Nephron (organoid): ENCODE measurements around the gene DENND4A.
A peak's percentile ranks its signal among the peaks of the same experiment; 100 is the strongest.

Experiments used
- H3K27ac Mint-ChIP-seq, 3 experiments: 2 replicates each; pipeline ENCODE4 v1.8.0; 2020; ENCODE audit warnings: mixed read lengths in 3 of 3, mild to moderate bottlenecking in 2 of 3, moderate library complexity in 1 of 3
- H3K27me3 Mint-ChIP-seq: 2 replicates; pipeline ENCODE4 v1.8.0; 2021; ENCODE audit warnings: low read depth, mild to moderate bottlenecking, moderate library complexity, mixed read lengths
- H3K36me3 Mint-ChIP-seq: 2 replicates; pipeline ENCODE4 v1.8.0; 2020; ENCODE audit warnings: low read depth, mixed read lengths
- H3K4me1 Mint-ChIP-seq: 2 replicates; pipeline ENCODE4 v1.8.0; 2020; ENCODE audit warnings: mixed read lengths
- H3K4me3 Mint-ChIP-seq, 3 experiments: 2 replicates each; pipeline ENCODE4 v1.8.0; 2020; ENCODE audit warnings: mild to moderate bottlenecking in 3 of 3, mixed read lengths in 3 of 3, moderate library complexity in 2 of 3
- H3K9me3 Mint-ChIP-seq: 2 replicates; pipeline ENCODE4 v1.8.0; 2020; ENCODE audit warnings: mixed read lengths
- CTCF ChIP-seq, 3 experiments: fragments of 200-600 bp; sonication (generic); IDR thresholded peaks; one replicate each; pipeline ENCODE4 v1.5.0; 2021; ENCODE audit warnings: antibody characterized with exemption in 3 of 3; ENCODE audit not compliant: unreplicated experiment in 3 of 3

The DENND4A gene

GRCh38 chr15:65644282-65644681, 147.8 kb downstream of the DENND4A start:
- H3K4me3 Mint-ChIP-seq, result no peak overlapping the region
- H3K27ac Mint-ChIP-seq, result no peak overlapping the region
- H3K36me3 Mint-ChIP-seq, result peaks cover 4% of the 10 kb centered on the region
- H3K27me3 Mint-ChIP-seq, result peaks cover 4% of the 10 kb centered on the region
- H3K9me3 Mint-ChIP-seq, result no peaks in the 10 kb centered on the region
- H3K4me1 Mint-ChIP-seq, result peaks cover 5% of the 10 kb centered on the region
- TF ChIP-seq CTCF (IDR thresholded peaks at IDR 0.05; ENCODE audit: unreplicated experiment in 3 of 3), result no peak

DNA sequence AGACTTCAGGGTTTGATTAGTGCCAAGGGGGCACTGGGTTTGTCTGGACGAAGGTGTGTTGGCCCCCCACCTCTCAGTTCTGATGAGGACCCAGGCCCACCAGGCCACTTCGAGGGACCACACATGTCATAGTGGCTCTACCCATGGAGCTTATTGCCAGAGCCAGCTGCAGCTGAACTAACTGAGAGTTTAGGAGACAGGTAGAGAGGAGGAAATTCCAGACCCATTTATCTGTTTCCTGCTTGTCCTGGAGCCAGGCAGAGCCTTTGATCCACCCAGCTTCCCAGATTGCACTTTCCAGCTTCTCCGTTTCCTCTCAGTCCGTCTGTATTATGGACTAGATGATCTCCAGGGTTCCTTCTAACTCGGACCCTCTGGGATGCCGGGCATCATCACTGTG, 149.5 kb downstream of the DENND4A start:
- H3K9me3 Mint-ChIP-seq, result no peaks in the 10 kb centered on the region
- peaks cover 14% of the 10 kb centered on the region for H3K4me1 Mint-ChIP-seq
- no peak for TF ChIP-seq CTCF (IDR thresholded peaks at IDR 0.05; ENCODE audit: unreplicated experiment in 3 of 3)
- H3K27me3 Mint-ChIP-seq, result peaks cover 7% of the 10 kb centered on the region
- H3K36me3 Mint-ChIP-seq, result peaks cover 4% of the 10 kb centered on the region
- no peak overlapping the region for H3K27ac Mint-ChIP-seq
- H3K4me3 Mint-ChIP-seq, result no peak overlapping the region

- H3K9me3 Mint-ChIP-seq, result no peaks in the 10 kb centered on the region
- peaks cover 4% of the 10 kb centered on the region for H3K36me3 Mint-ChIP-seq
- peaks cover 7% of the 10 kb centered on the region for H3K27me3 Mint-ChIP-seq
- no peak for TF ChIP-seq CTCF (IDR thresholded peaks at IDR 0.05; ENCODE audit: unreplicated experiment in 3 of 3)
- peaks cover 16% of the 10 kb centered on the region for H3K4me1 Mint-ChIP-seq
- H3K27ac Mint-ChIP-seq, result no peak overlapping the region
- no peak overlapping the region for H3K4me3 Mint-ChIP-seq
These were observed 150.2 kb downstream of the DENND4A start for GRCh38 chr15:65641768-65642475.

DNA sequence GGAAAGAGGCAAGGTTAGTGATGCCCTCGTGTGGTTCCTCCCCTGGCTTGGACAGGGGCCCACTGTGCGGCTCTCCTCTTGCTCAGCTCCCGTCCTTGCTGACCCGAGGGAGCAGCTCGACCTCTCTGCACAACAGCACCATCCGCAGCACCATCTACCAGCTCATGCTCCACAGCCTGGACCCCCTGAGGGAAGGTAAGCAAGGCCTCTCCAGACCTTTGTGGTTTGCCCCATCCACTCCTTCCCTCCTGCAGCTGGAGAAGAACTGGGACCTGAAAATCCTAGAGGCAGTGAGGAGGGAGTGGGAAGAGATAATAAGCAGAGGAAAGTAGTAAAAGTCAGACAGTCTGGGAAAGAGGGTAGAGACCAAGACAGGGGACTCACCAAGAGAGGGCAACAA, 152.6 kb downstream of the DENND4A start:
- no peaks in the 10 kb centered on the region for H3K36me3 Mint-ChIP-seq
- H3K4me1 Mint-ChIP-seq, result peaks cover 11% of the 10 kb centered on the region
- no peak for TF ChIP-seq CTCF (IDR thresholded peaks at IDR 0.05; ENCODE audit: unreplicated experiment in 3 of 3)
- no peak overlapping the region for H3K4me3 Mint-ChIP-seq
- H3K9me3 Mint-ChIP-seq, result no peaks in the 10 kb centered on the region
- no peak overlapping the region for H3K27ac Mint-ChIP-seq
- peaks cover 7% of the 10 kb centered on the region for H3K27me3 Mint-ChIP-seq

GRCh38 chr15:65638681-65639089, 153.4 kb downstream of the DENND4A start:
- Mint-ChIP-seq H3K4me1 (peaks cover 11% of the 10 kb centered on the region), H3K36me3 (no peaks in the 10 kb centered on the region), H3K4me3 (no peak overlapping the region), H3K27ac (peak overlapping the region in 1 of 3 experiments; percentile 24), H3K9me3 (no peaks in the 10 kb centered on the region), H3K27me3 (peaks cover 7% of the 10 kb centered on the region)
- TF ChIP-seq CTCF (IDR thresholded peaks at IDR 0.05; ENCODE audit: unreplicated experiment in 3 of 3), result peak; percentile 68 to 89 (median 76)

DNA sequence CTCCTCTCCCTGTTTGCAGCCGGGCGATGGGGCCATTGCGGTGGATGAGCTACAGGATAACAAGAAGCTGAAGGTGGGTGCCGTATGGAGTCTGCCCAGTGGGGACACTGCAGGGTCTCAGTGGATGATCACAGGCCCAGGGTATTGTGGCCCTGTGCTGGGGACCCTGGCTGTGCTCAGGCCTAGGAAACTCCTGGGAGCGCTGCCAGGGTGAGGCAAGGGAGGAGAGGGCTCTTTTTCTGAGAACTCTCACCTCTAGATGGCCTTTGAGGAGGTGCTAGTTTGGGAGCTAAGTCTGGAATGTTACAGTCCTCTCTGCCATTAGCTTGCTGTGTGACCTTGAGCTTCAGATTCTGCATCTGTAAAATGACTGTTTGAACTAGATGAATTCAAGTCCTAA, 154.0 kb downstream of the DENND4A start:
- Mint-ChIP-seq H3K4me3 (no peak overlapping the region), H3K27me3 (peaks cover 7% of the 10 kb centered on the region), H3K4me1 (peaks cover 11% of the 10 kb centered on the region), H3K27ac (peak overlapping the region in 1 of 3 experiments; percentile 24), H3K36me3 (no peaks in the 10 kb centered on the region), H3K9me3 (no peaks in the 10 kb centered on the region)
- TF ChIP-seq CTCF (IDR thresholded peaks at IDR 0.05; ENCODE audit: unreplicated experiment in 3 of 3), result no peak
